Measurements from ENCODE around the gene ZNF853. TPM values are rescaled to one million over a fixed set of nuclear protein-coding genes. Genes with fewer than 3 reads are reported as not detected.
"Not testable (repeated sequence)": the region's sequence is repeated elsewhere in the genome, so short reads cannot be mapped to it uniquely, and the experiment has no call there.

ZNF853 gene
- total and polyA plus RNA-seq, 8 donors = 1.6 to 30.9 (median 5.6) TPM

GRCh38 chr7:6658618-6659345 is 43.4 kb downstream of the ZNF853 start:
- H3K4me3 ChIP-seq = no peak overlapping the region
- intact Hi-C loops (cut with DNase I; ENCODE audit: low total_unique reads) = no loop called here
- TF ChIP-seq EP300 (IDR thresholded peaks at IDR 0.05) (no peak), POLR2AphosphoS5 (IDR thresholded peaks at IDR 0.05) (no peak), POLR2A (IDR thresholded peaks at IDR 0.05) (no peak)
- TF ChIP-seq, protein P1, sequence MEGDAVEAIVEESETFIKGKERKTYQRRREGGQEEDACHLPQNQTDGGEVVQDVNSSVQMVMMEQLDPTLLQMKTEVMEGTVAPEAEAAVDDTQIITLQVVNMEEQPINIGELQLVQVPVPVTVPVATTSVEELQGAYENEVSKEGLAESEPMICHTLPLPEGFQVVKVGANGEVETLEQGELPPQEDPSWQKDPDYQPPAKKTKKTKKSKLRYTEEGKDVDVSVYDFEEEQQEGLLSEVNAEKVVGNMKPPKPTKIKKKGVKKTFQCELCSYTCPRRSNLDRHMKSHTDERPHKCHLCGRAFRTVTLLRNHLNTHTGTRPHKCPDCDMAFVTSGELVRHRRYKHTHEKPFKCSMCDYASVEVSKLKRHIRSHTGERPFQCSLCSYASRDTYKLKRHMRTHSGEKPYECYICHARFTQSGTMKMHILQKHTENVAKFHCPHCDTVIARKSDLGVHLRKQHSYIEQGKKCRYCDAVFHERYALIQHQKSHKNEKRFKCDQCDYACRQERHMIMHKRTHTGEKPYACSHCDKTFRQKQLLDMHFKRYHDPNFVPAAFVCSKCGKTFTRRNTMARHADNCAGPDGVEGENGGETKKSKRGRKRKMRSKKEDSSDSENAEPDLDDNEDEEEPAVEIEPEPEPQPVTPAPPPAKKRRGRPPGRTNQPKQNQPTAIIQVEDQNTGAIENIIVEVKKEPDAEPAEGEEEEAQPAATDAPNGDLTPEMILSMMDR (IDR thresholded peaks at IDR 0.05) = no peak
- WGBS, 5 donors = 24 to 32% (median 27%) methylated on average over 11 of the region's 11 CpGs
- H3K27ac ChIP-seq = no peak overlapping the region
- no peak for DNase-seq
- peaks cover 0 to under 1% (median 0%) of the 10 kb centered on the region in 4 donors for H3K9me3 ChIP-seq
- peaks cover 18 to 29% (median 23%) of the 10 kb centered on the region in 4 donors for H3K36me3 ChIP-seq
- peaks cover 0 to 13% (median 3%) of the 10 kb centered on the region in 4 donors for H3K4me1 ChIP-seq
- H3K27me3 ChIP-seq = peaks cover 0 to 12% (median 2%) of the 10 kb centered on the region in 3 donors

DNA sequence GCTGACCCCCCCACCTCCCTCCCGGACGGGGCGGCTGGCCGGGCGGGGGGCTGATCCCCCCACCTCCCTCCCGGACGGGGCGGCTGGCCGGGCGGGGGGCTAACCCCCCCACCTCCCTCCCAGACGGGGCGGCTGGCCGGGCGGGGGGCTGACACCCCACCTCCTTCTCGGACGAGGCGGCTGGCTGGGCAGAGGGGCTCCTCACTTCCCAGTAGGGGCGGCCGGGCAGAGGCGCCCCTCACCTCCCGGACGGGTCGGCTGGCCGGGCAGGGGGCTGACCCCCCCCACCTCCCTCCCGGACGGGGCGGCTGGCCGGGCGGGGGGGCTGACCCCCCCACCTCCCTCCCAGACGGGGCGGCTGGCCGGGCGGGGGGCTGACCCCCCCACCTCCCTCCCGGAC is 55.4 kb downstream of the ZNF853 start:
- 80 to 100% (median 97%) methylated on average over 1 to 22 of the region's 34 CpGs; no CpG with 5 or more reads in 2 of the 5 donors for WGBS, 5 donors
- H3K9me3 ChIP-seq = peaks cover 38 to 95% (median 72%) of the 10 kb centered on the region in 4 donors
- H3K27me3 ChIP-seq; DNase-seq; H3K4me1 ChIP-seq; H3K4me3 ChIP-seq; H3K27ac ChIP-seq; intact Hi-C loops (cut with DNase I; ENCODE audit: low total_unique reads): not testable (repeated sequence)
- H3K36me3 ChIP-seq = peaks cover 0 to 32% (median 7%) of the 10 kb centered on the region in 4 donors

Other genes with a start within 250 kb of the ZNF853 start
- 100 to 1,000 TPM in 4 of 5 donors, 10 to 100 TPM in 1; 27.4 to 159 (median 118) TPM for gene RAC1, start 241.1 kb upstream of the ZNF853 start, total RNA-seq
- gene RAC1, start 241.1 kb upstream of the ZNF853 start, polyA plus RNA-seq = 100 to 1,000 TPM; 190 to 319 (median 302) TPM
- 10 to 100 TPM in 4 of 5 donors, 1 to 10 TPM in 1; 5.8 to 23.7 (median 15.4) TPM for gene DAGLB, start 167.7 kb upstream of the ZNF853 start, total RNA-seq
- gene DAGLB, start 167.7 kb upstream of the ZNF853 start, polyA plus RNA-seq = 1 to 10 TPM; 4.7 to 6.6 (median 5.0) TPM
- 100 to 1,000 TPM in 3 of 5 donors, 10 to 100 TPM in 2; 30.9 to 265 (median 117) TPM for gene KDELR2, start 131.5 kb upstream of the ZNF853 start, total RNA-seq
- 10 to 100 TPM; 53.2 to 73.2 (median 72.2) TPM for gene KDELR2, start 131.5 kb upstream of the ZNF853 start, polyA plus RNA-seq
- under 1 TPM in 1 of 5 donors, not detected in 4; 0.37 TPM for gene GRID2IP, start 64.1 kb upstream of the ZNF853 start, total RNA-seq
- under 1 TPM in 2 of 3 donors, not detected in 1; 0.23 to 0.25 TPM for gene GRID2IP, start 64.1 kb upstream of the ZNF853 start, polyA plus RNA-seq
- 10 to 100 TPM in 3 of 5 donors, 1 to 10 TPM in 2; 4.1 to 78.4 (median 22.8) TPM for gene ZDHHC4, start 38.2 kb upstream of the ZNF853 start, total RNA-seq
- 10 to 100 TPM; 41.4 to 49.7 (median 46.4) TPM for gene ZDHHC4, start 38.2 kb upstream of the ZNF853 start, polyA plus RNA-seq
- 100 to 1,000 TPM in 1 of 5 donors, 10 to 100 TPM in 4; 12.7 to 203 (median 40.3) TPM for gene INTS15, start 25.6 kb upstream of the ZNF853 start, total RNA-seq
- 10 to 100 TPM in 2 of 3 donors, 1 to 10 TPM in 1; 9.3 to 11.5 (median 10.7) TPM for gene INTS15, start 25.6 kb upstream of the ZNF853 start, polyA plus RNA-seq
- gene ZNF316, start 21.7 kb downstream of the ZNF853 start, total RNA-seq = 10 to 100 TPM; 13.4 to 62.6 (median 30.0) TPM
- 10 to 100 TPM in 2 of 3 donors, 1 to 10 TPM in 1; 7.2 to 13.0 (median 10.8) TPM for gene ZNF316, start 21.7 kb downstream of the ZNF853 start, polyA plus RNA-seq
- 100 to 1,000 TPM in 1 of 5 donors, 10 to 100 TPM in 4; 21.9 to 222 (median 37.1) TPM for gene ZNF12, start 91.3 kb downstream of the ZNF853 start, total RNA-seq
- gene ZNF12, start 91.3 kb downstream of the ZNF853 start, polyA plus RNA-seq = 1 to 10 TPM; 3.9 to 7.3 (median 6.6) TPM
- gene RSPH10B2, start 138.5 kb downstream of the ZNF853 start, total RNA-seq = 1 to 10 TPM in 1 of 5 donors, not detected in 4; 1.3 TPM
- not detected for gene RSPH10B2, start 138.5 kb downstream of the ZNF853 start, polyA plus RNA-seq
- gene CCZ1B, start 210.7 kb downstream of the ZNF853 start, total RNA-seq = 100 to 1,000 TPM in 1 of 5 donors, 10 to 100 TPM in 4; 36.2 to 162 (median 86.8) TPM
- 10 to 100 TPM; 17.0 to 47.8 (median 27.8) TPM for gene CCZ1B, start 210.7 kb downstream of the ZNF853 start, polyA plus RNA-seq

Measured in stomach (tissue), 9 donors.